OCI-LY7 (cell line): ENCODE measurements around the gene TST. TPM values are rescaled to one million over a fixed set of nuclear protein-coding genes. Genes with fewer than 3 reads are reported as not detected.

Experiments used
- BruUV-seq: library from RNA; stranded (reverse); fragments of 400-500 nt; replicated peaks from 2 replicates; lab custom pipeline; 2021; lab: Mats Ljungman, UMichigan
- CTCF ChIA-PET: fragments of 300-600 bp; sonication (Branson Sonifier 250); formaldehyde crosslinking; loops from one replicate; lab custom pipeline; 2022; ENCODE audit warnings: antibody characterized with exemption; ENCODE audit not compliant: unreplicated experiment; lab: Charles Lee
- POLR2A ChIA-PET: fragments of 300-600 bp; sonication (Branson Sonifier 250); formaldehyde crosslinking; loops from one replicate; lab custom pipeline; 2022; ENCODE audit warnings: antibody characterized with exemption; lab: Charles Lee
- DNase-seq: peaks from one replicate; pipeline ENCODE4 v3.0.0-alpha.2; 2015; ENCODE audit warnings: low spot score
- H2AFZ ChIP-seq: fragments of 200-600 bp; sonication (generic), shearing (Covaris generic); 2 replicates; pipeline ENCODE4 v1.6.1; 2014; ENCODE audit warnings: mild to moderate bottlenecking, antibody characterized with exemption, low read length, moderate library complexity
- H3K27ac ChIP-seq: fragments of 200-600 bp; sonication (generic); 2 replicates; pipeline ENCODE4 v1.5.1; 2014; ENCODE audit warnings: mixed run types, low read depth, mild to moderate bottlenecking, moderate library complexity, low read length, inconsistent platforms; ENCODE audit not compliant: poor library complexity, severe bottlenecking
- H3K36me3 ChIP-seq: fragments of 200-600 bp; sonication (generic); 2 replicates; pipeline ENCODE4 v1.6.1; 2014; ENCODE audit warnings: mild to moderate bottlenecking, antibody characterized with exemption, low read length, moderate library complexity, mixed read lengths; ENCODE audit not compliant: insufficient read depth
- H3K4me1 ChIP-seq: fragments of 200-600 bp; sonication (generic); 2 replicates; pipeline ENCODE4 v1.5.1; 2014; ENCODE audit warnings: mild to moderate bottlenecking, low read length; ENCODE audit not compliant: insufficient read depth, poor library complexity, severe bottlenecking
- H3K4me2 ChIP-seq: fragments of 200-600 bp; sonication (generic); 2 replicates; pipeline ENCODE4 v1.6.1; 2014; ENCODE audit warnings: mild to moderate bottlenecking, low read length
- H3K4me3 ChIP-seq: fragments of 200-600 bp; sonication (generic); 2 replicates; pipeline ENCODE4 v1.5.1; 2014; ENCODE audit warnings: mild to moderate bottlenecking, low read depth, low read length; ENCODE audit not compliant: poor library complexity, severe bottlenecking
- H3K79me2 ChIP-seq: fragments of 200-600 bp; sonication (generic); 2 replicates; pipeline ENCODE4 v1.6.1; 2016; ENCODE audit warnings: low read depth, mild to moderate bottlenecking, low read length, moderate library complexity, mixed read lengths; ENCODE audit not compliant: insufficient read depth
- H3K9me2 ChIP-seq: fragments of 200-600 bp; sonication (generic); 2 replicates; pipeline ENCODE4 v1.6.1; 2016; ENCODE audit warnings: mild to moderate bottlenecking, low read length, mixed read lengths; ENCODE audit not compliant: insufficient read depth
- H3K9me3 ChIP-seq: fragments of 200-600 bp; sonication (generic); 2 replicates; pipeline ENCODE4 v1.6.1; 2014; ENCODE audit warnings: mild to moderate bottlenecking, mixed run types, low read length, mixed read lengths
- H4K20me1 ChIP-seq: fragments of 200-600 bp; sonication (generic); 2 replicates; pipeline ENCODE4 v1.6.1; 2014; ENCODE audit warnings: mild to moderate bottlenecking, antibody characterized with exemption, low read length, moderate library complexity, mixed read lengths; ENCODE audit not compliant: insufficient read depth
- EZH2phosphoT487 ChIP-seq: fragments of 200-600 bp; sonication (generic); IDR thresholded peaks from 2 replicates; pipeline ENCODE4 v1.6.1; 2018; ENCODE audit warnings: low read depth, borderline replicate concordance, mild to moderate bottlenecking, mixed run types, antibody characterized with exemption, low read length, moderate library complexity, mixed read lengths
- intact Hi-C: fragments of 100-400 bp; cut with micrococcal nuclease; formaldehyde crosslinking; loops from one replicate; pipeline ENCODE4 v1.10.0; 2022; ENCODE audit not compliant: unreplicated experiment
- total RNA-seq, 2 experiments: library from RNA; depleted of rRNA in 1 of 2; stranded (reverse); fragments of >200 nt in 1 of 2; shearing (Covaris generic) in 1 of 2; gene quantifications; 2 replicates each; pipeline ENCODE4 v1.2.3, GENCODE V29; 2014 to 2022
- TF ChIP-seq, protein P1 (sequence below): fragments of 200-600 bp; sonication (generic); conservative IDR thresholded peaks from 2 replicates; pipeline ENCODE4 v1.5.1; 2014; ENCODE audit warnings: mild to moderate bottlenecking, antibody characterized with exemption, low read length, moderate library complexity, mixed read lengths

Gene TST
- total RNA-seq, 2 experiments from 2014 or later, result 36.0 to 41.5 TPM

DNA sequence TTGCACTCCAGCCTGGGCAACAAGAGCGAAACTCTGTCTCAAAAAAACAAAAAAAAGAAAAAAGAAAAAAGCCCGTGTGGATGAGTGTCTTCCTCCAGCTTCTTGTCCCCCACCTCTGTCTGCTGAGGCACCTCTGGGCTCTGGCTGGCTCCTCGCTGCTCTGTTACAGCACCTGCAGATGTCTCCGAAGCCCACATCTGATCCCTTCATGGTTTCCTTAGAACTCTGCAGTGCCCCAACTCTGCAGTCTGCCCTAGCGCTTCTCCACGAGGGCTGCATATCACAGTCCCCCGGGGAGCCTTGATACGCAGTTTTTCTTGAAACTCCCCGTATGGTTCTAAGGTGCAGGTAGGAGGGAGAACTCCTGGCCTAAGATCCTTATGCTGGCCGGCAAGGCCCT lies 48.2 kb upstream of the TST start:
- TF ChIP-seq, protein P1, sequence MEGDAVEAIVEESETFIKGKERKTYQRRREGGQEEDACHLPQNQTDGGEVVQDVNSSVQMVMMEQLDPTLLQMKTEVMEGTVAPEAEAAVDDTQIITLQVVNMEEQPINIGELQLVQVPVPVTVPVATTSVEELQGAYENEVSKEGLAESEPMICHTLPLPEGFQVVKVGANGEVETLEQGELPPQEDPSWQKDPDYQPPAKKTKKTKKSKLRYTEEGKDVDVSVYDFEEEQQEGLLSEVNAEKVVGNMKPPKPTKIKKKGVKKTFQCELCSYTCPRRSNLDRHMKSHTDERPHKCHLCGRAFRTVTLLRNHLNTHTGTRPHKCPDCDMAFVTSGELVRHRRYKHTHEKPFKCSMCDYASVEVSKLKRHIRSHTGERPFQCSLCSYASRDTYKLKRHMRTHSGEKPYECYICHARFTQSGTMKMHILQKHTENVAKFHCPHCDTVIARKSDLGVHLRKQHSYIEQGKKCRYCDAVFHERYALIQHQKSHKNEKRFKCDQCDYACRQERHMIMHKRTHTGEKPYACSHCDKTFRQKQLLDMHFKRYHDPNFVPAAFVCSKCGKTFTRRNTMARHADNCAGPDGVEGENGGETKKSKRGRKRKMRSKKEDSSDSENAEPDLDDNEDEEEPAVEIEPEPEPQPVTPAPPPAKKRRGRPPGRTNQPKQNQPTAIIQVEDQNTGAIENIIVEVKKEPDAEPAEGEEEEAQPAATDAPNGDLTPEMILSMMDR, result no peak
- no peak for TF ChIP-seq EZH2phosphoT487
- H3K79me2 ChIP-seq, result no peaks in the 10 kb centered on the region
- no peaks in the 10 kb centered on the region for H3K36me3 ChIP-seq
- no peak overlapping the region for H2AFZ ChIP-seq
- no peaks in the 10 kb centered on the region for H3K9me2 ChIP-seq
- H3K4me3 ChIP-seq, result no peak overlapping the region
- DNase-seq, result no peak
- no peaks in the 10 kb centered on the region for H4K20me1 ChIP-seq
- intact Hi-C loops, result no loop called here
- ChIA-PET CTCF (interaction anchor here (0.6 kb wide), 1 partner anchor 23 kb away, joined by 4 read pairs; no protein-coding TSS in a partner anchor), POLR2A (no interaction called here)
- BruUV-seq, result no TSS peak
- H3K9me3 ChIP-seq, result no peaks in the 10 kb centered on the region
- H3K4me1 ChIP-seq, result no peaks in the 10 kb centered on the region
- H3K27ac ChIP-seq, result no peak overlapping the region
- no peak overlapping the region for H3K4me2 ChIP-seq

GRCh38 chr22:37065961-37066360 lies 46.7 kb upstream of the TST start:
- BruUV-seq, result no TSS peak
- Histone ChIP-seq H3K9me3 (no peaks in the 10 kb centered on the region), H3K36me3 (no peaks in the 10 kb centered on the region), H3K4me2 (no peak overlapping the region), H3K4me3 (no peak overlapping the region), H3K9me2 (no peaks in the 10 kb centered on the region), H3K79me2 (no peaks in the 10 kb centered on the region), H3K4me1 (no peaks in the 10 kb centered on the region), H2AFZ (no peak overlapping the region), H3K27ac (no peak overlapping the region), H4K20me1 (no peaks in the 10 kb centered on the region)
- ChIA-PET POLR2A (no interaction called here), CTCF (no interaction called here)
- intact Hi-C loops, result no loop called here
- TF ChIP-seq EZH2phosphoT487, result no peak
- TF ChIP-seq, protein P1, result no peak
- no peak for DNase-seq

- Histone ChIP-seq H4K20me1 (no peaks in the 10 kb centered on the region), H3K4me3 (no peak overlapping the region), H3K27ac (no peak overlapping the region), H3K9me2 (no peaks in the 10 kb centered on the region), H3K9me3 (no peaks in the 10 kb centered on the region), H3K4me2 (no peak overlapping the region), H3K4me1 (no peaks in the 10 kb centered on the region), H3K79me2 (no peaks in the 10 kb centered on the region), H3K36me3 (no peaks in the 10 kb centered on the region), H2AFZ (no peak overlapping the region)
- BruUV-seq, result no TSS peak
- POLR2A ChIA-PET, result no interaction called here
- TF ChIP-seq, protein P1, result no peak
- no peak for TF ChIP-seq EZH2phosphoT487
- intact Hi-C loops, result no loop called here
- DNase-seq, result no peak
- CTCF ChIA-PET, result no interaction called here
Observed at GRCh38 chr22:37065180-37065579, 45.9 kb upstream of the TST start.
